RWPE2 (cell line): Measurements from ENCODE around the gene CLEC18B.
"Not testable (repeated sequence)": the region's sequence is repeated elsewhere in the genome, so short reads cannot be mapped to it uniquely, and the experiment has no call there.

Source experiments
- ATAC-seq: fragments of 200-7000 bp; cut with Tn5 transposase; 3 replicates; pipeline ENCODE4 v1.9.1; 2021; ENCODE audit warnings: low read depth
- DNase-seq: peaks from one replicate; pipeline ENCODE4 v3.0.0-alpha.2; 2020; ENCODE audit warnings: low spot score
- H3K27ac ChIP-seq: fragments of 450-650 bp; 2 replicates; pipeline ENCODE4 v1.5.1; 2017; ENCODE audit warnings: mild to moderate bottlenecking; ENCODE audit not compliant: poor library complexity, severe bottlenecking
- H3K27me3 ChIP-seq: fragments of 250-450 bp; sonication (Bioruptor Pico); 2 replicates; pipeline ENCODE4 v1.5.1; 2021; ENCODE audit warnings: mild to moderate bottlenecking, moderate library complexity; ENCODE audit not compliant: insufficient read depth, poor library complexity, severe bottlenecking
- H3K36me3 ChIP-seq: fragments of 250-450 bp; sonication (Bioruptor Pico); 2 replicates; pipeline ENCODE4 v1.5.1; 2020; ENCODE audit warnings: low read depth, mild to moderate bottlenecking, moderate library complexity
- H3K4me1 ChIP-seq: fragments of 250-450 bp; sonication (Bioruptor Pico); 2 replicates; pipeline ENCODE4 v1.5.1; 2021; ENCODE audit warnings: mild to moderate bottlenecking, moderate library complexity; ENCODE audit not compliant: insufficient read depth, poor library complexity, severe bottlenecking
- H3K4me3 ChIP-seq: fragments of 250-450 bp; sonication (Bioruptor Pico); 2 replicates; pipeline ENCODE4 v1.5.1; 2021; ENCODE audit warnings: mild to moderate bottlenecking, moderate library complexity; ENCODE audit not compliant: severe bottlenecking
- H3K9me3 ChIP-seq: fragments of 250-450 bp; sonication (Bioruptor Pico); 2 replicates; pipeline ENCODE4 v1.5.1; 2021; ENCODE audit warnings: mild to moderate bottlenecking, moderate library complexity; ENCODE audit not compliant: severe bottlenecking

The CLEC18B gene

GRCh38 chr16:74412138-74412774 lies 9.0 kb downstream of the CLEC18B start:
- not testable (repeated sequence) for ATAC-seq, H3K36me3 ChIP-seq, H3K4me3 ChIP-seq, H3K4me1 ChIP-seq, H3K27me3 ChIP-seq, H3K27ac ChIP-seq, DNase-seq, H3K9me3 ChIP-seq

GRCh38 chr16:74410981-74411380 lies 10.3 kb downstream of the CLEC18B start:
- not testable (repeated sequence) for H3K27ac ChIP-seq, H3K27me3 ChIP-seq, H3K36me3 ChIP-seq, H3K4me3 ChIP-seq, H3K9me3 ChIP-seq, H3K4me1 ChIP-seq, DNase-seq, ATAC-seq

DNA sequence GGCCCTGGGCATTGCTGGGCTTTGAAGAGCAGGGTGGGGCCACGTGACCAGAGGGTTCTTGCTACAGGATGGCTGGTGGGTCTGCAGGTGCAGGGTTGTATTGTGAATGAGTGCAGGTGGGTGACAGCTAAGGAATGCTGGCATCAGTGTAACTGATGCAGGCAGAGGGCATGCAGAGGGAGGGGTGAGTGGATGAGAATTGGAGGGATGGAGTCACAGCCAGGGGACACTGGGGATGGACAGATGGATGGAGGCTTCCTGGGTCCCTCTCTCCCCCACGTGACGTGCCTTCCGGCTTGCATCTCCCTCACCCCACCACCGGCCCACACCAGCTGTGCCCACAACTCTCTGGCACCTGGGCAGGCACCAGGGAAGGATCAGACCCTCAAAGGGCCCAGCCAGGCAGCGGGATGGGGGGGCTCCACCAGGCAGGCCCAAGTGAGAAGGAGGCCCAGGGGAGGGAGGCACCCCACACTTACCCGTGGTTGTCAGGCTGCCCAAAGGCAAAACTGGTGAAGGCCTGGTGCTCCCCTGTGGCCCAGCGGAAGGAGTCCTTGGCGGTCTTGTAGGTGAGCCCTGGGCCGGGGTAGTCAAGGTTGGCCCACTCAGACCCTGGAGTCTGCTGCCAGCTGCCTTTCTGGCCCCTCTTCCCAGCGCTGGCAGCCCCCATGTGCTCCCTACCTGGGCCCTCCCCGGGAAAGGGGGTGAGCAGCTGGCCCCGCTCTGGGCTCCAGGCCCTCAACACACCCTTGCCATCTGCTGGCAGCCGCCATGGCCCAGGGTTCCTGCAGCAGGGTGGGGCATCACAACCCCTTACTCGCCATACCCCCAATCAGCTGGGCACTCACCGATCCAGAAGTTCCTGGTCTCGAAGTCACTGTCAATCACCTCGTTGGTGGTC lies 11.0 kb downstream of the CLEC18B start:
- not testable (repeated sequence) for H3K9me3 ChIP-seq, DNase-seq, ATAC-seq, H3K4me1 ChIP-seq, H3K36me3 ChIP-seq, H3K4me3 ChIP-seq, H3K27me3 ChIP-seq, H3K27ac ChIP-seq

GRCh38 chr16:74409185-74409981 lies 11.9 kb downstream of the CLEC18B start:
- H3K4me3 ChIP-seq, H3K27me3 ChIP-seq, DNase-seq, H3K36me3 ChIP-seq, ATAC-seq, H3K4me1 ChIP-seq, H3K27ac ChIP-seq, H3K9me3 ChIP-seq: not testable (repeated sequence)

- ATAC-seq, result peak; percentile 40
- not testable (repeated sequence) for H3K4me1 ChIP-seq, H3K27ac ChIP-seq, H3K4me3 ChIP-seq, H3K36me3 ChIP-seq, H3K9me3 ChIP-seq, DNase-seq, H3K27me3 ChIP-seq
Measured at GRCh38 chr16:74407362-74407705, 13.9 kb downstream of the CLEC18B start.

DNA sequence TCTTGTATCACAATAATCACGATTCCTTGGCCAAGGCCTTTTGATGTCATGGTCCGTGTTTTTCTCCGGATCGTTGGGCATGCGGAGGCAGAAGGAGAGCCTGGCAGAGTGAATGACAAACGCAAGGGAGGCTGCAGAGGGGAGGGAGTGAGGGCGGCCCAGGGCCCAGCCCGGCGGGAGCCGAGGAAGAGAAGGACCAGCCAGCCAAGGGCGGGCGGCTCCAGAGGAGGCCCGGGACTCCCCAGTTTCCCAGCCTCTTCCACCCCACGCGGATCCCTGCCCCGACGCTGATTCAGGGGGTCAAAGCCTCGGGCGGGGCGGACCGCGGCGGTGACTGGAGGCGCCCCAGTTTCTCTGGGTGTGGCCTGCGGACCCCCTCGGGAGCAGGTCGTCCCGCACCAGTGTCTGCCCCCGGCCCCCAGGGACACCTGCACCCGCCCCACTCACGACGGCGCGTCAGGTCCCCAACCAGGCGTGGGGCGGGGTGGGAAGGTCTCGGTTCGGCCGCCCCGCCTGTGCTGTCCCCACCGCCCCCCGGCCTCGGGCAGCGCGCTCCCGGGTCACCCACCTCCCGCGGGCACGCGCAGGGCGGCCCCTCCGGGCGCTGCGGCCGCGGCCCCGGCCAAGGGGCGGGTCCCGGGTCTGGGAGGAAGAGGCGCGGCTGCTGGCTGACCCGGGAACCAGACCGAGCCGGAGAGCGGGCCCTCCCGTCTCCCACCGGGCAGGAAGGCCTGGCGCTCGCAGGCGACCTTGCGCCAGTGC lies 14.5 kb downstream of the CLEC18B start:
- H3K27ac ChIP-seq, H3K36me3 ChIP-seq, H3K4me1 ChIP-seq, DNase-seq, H3K27me3 ChIP-seq, H3K4me3 ChIP-seq, H3K9me3 ChIP-seq: not testable (repeated sequence)
- ATAC-seq, result peak; percentile 65

- not testable (repeated sequence) for H3K9me3 ChIP-seq, ATAC-seq, H3K27ac ChIP-seq, DNase-seq, H3K4me3 ChIP-seq, H3K27me3 ChIP-seq, H3K4me1 ChIP-seq, H3K36me3 ChIP-seq
Measured at GRCh38 chr16:74404148-74404933, 16.9 kb downstream of the CLEC18B start.

DNA sequence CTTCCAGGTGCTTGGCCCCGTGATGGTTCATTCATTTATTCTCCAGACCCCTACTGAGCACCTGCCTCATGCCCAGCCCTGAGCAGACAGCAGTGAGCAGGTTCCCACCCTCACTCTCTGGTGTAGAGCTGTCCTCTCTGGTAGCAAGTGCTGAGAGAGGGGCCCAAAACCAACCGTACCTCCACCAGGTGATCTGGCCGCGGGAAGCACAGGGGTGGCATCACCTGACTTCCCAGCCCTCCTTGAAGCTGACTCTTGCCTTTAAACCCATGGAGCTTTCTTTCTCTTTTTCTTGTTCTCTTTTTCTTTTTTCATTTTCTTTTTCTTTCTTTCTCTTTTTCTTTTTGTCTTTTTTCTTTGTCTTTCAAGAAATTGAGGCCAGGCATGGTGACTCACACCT lies 21.0 kb downstream of the CLEC18B start:
- not testable (repeated sequence) for H3K9me3 ChIP-seq, H3K4me1 ChIP-seq, ATAC-seq, H3K27me3 ChIP-seq, H3K36me3 ChIP-seq, DNase-seq, H3K27ac ChIP-seq, H3K4me3 ChIP-seq

GRCh38 chr16:74398212-74398895 lies 22.9 kb downstream of the CLEC18B start:
- not testable (repeated sequence) for H3K27ac ChIP-seq, H3K9me3 ChIP-seq, DNase-seq, H3K4me3 ChIP-seq, H3K4me1 ChIP-seq, H3K27me3 ChIP-seq, H3K36me3 ChIP-seq
- peak; percentile 53 for ATAC-seq

DNA sequence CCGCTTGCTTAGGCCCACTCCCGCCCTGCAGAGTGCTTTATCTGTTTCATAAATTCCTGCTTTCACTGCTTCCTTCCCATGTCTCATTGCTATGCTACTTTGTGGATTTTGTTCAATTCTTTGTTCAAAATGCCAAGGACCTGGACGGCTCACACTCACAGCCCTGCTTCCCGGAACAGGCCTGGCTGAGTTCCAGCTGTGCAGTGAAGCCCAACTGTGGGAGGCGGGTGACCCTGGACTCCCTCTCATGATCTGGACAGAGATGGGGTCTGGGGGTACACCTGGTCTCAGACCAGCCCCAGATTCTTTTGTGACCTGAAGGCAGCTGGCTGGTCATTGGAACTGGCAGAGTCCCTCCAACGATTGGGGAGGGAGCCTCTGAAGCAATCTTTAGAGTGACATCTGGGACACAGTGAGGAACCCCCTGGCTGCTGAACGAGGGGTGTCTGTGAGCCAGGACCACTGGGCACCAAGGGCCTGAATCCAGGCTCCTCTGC lies 24.7 kb downstream of the CLEC18B start:
- H3K36me3 ChIP-seq, DNase-seq, H3K4me3 ChIP-seq, H3K9me3 ChIP-seq, ATAC-seq, H3K4me1 ChIP-seq, H3K27ac ChIP-seq, H3K27me3 ChIP-seq: not testable (repeated sequence)
